ENCODE measurements around the gene LST1. TPM values are rescaled to one million over a fixed set of nuclear protein-coding genes. Genes with fewer than 3 reads are reported as not detected.

Gene LST1
- total and polyA plus RNA-seq, 8 donors: 4.4 to 95.1 (median 7.7) TPM

- no peak for TF ChIP-seq CTCF (IDR thresholded peaks at IDR 0.05)
- Histone ChIP-seq H3K9me3 (no peaks in the 10 kb centered on the region), H3K27me3 (no peaks in the 10 kb centered on the region), H3K4me1 (peaks cover 17 to 47% of the 10 kb centered on the region in 2 donors), H3K36me3 (peaks cover 0 to 31% of the 10 kb centered on the region in 2 donors), H3K27ac (peak within 1 kb of the TSS; percentile 97 to 98), H3K4me3 (peak within 1 kb of the TSS; percentile 85 to 86)
- DNase-seq (peak; percentile 68 to 96 (median 78)), ATAC-seq (peak; percentile 89)
- intact Hi-C loops (cut with DNase I): no loop called here
Measured at GRCh38 chr6:31620586-31621319, 34.7 kb downstream of the LST1 start, which contains the start of gene PRRC2A. TSS of gene PRRC2A (plus strand) at chr6:31620715. CDS start at chr6:31622790, 2,075 bp downstream.

GRCh38 chr6:31621320-31621939 is 35.4 kb downstream of the LST1 start:
- ATAC-seq: no peak
- peak overlapping the region; percentile 85 to 86 for H3K4me3 ChIP-seq
- no peak for DNase-seq
- no peaks in the 10 kb centered on the region for H3K27me3 ChIP-seq
- peak overlapping the region; percentile 97 to 98 for H3K27ac ChIP-seq
- intact Hi-C loops (cut with DNase I): no loop called here
- H3K9me3 ChIP-seq: no peaks in the 10 kb centered on the region
- peaks cover 0 to 38% of the 10 kb centered on the region in 2 donors for H3K36me3 ChIP-seq
- no peak for TF ChIP-seq CTCF (IDR thresholded peaks at IDR 0.05)
- peaks cover 17 to 43% of the 10 kb centered on the region in 2 donors for H3K4me1 ChIP-seq

GRCh38 chr6:31621991-31622390 is 35.9 kb downstream of the LST1 start:
- Histone ChIP-seq H3K27me3 (no peaks in the 10 kb centered on the region), H3K27ac (peak overlapping the region; percentile 97 to 98), H3K9me3 (no peaks in the 10 kb centered on the region), H3K4me3 (peak overlapping the region; percentile 85 to 86), H3K36me3 (peaks cover 0 to 43% of the 10 kb centered on the region in 2 donors), H3K4me1 (peaks cover 17 to 37% of the 10 kb centered on the region in 2 donors)
- intact Hi-C loops (cut with DNase I): no loop called here
- no peak for TF ChIP-seq CTCF (IDR thresholded peaks at IDR 0.05)
- ATAC-seq (no peak), DNase-seq (no peak)

- TF ChIP-seq CTCF (IDR thresholded peaks at IDR 0.05): no peak
- no peaks in the 10 kb centered on the region for H3K27me3 ChIP-seq
- peak in 2 of 4 donors; percentile 46 to 51 for DNase-seq
- H3K27ac ChIP-seq: peak overlapping the region; percentile 97 to 98
- H3K4me1 ChIP-seq: peaks cover 17 to 37% of the 10 kb centered on the region in 2 donors
- ATAC-seq: no peak
- intact Hi-C loops (cut with DNase I): no loop called here
- H3K36me3 ChIP-seq: peaks cover 0 to 50% of the 10 kb centered on the region in 2 donors
- peak overlapping the region in 1 of 2 donors; percentile 85 for H3K4me3 ChIP-seq
- H3K9me3 ChIP-seq: no peaks in the 10 kb centered on the region
Measured at GRCh38 chr6:31622684-31623091, 36.6 kb downstream of the LST1 start.

- no peaks in the 10 kb centered on the region for H3K27me3 ChIP-seq
- no peak overlapping the region for H3K27ac ChIP-seq
- intact Hi-C loops (cut with DNase I): no loop called here
- no peak for TF ChIP-seq CTCF (IDR thresholded peaks at IDR 0.05)
- no peak for ATAC-seq
- H3K4me1 ChIP-seq: peaks cover 17 to 35% of the 10 kb centered on the region in 2 donors
- no peaks in the 10 kb centered on the region for H3K9me3 ChIP-seq
- H3K36me3 ChIP-seq: peaks cover 2 to 64% of the 10 kb centered on the region in 2 donors
- no peak overlapping the region for H3K4me3 ChIP-seq
- DNase-seq: no peak
Measured at GRCh38 chr6:31624070-31624469, 38.0 kb downstream of the LST1 start.

Measured in left lung (tissue), 10 donors.